HEK293T (cell line): ENCODE measurements around the gene TDRD5.

ENCODE experiments used
- ARNT ChIP-seq: fragments of 450-650 bp; IDR thresholded peaks from 2 replicates; pipeline ENCODE4 v1.6.1; 2017; ENCODE audit warnings: mild to moderate bottlenecking
- CTBP1 ChIP-seq: fragments of 450-650 bp; IDR thresholded peaks from 2 replicates; pipeline ENCODE4 v1.6.1; 2016; ENCODE audit warnings: borderline replicate concordance
- ELF4 ChIP-seq: fragments of 450-650 bp; IDR thresholded peaks from 2 replicates; pipeline ENCODE4 v1.6.1; 2017; ENCODE audit warnings: antibody characterized with exemption
- FOXA1 ChIP-seq: fragments of 450-650 bp; IDR thresholded peaks from 2 replicates; pipeline ENCODE4 v1.6.1; 2016; ENCODE audit warnings: mild to moderate bottlenecking
- FOXM1 ChIP-seq: fragments of 450-650 bp; IDR thresholded peaks from 2 replicates; pipeline ENCODE4 v1.6.1; 2017; ENCODE audit warnings: mild to moderate bottlenecking, borderline replicate concordance
- HDGF ChIP-seq: fragments of 450-650 bp; IDR thresholded peaks from 2 replicates; pipeline ENCODE4 v1.6.1; 2017; ENCODE audit warnings: antibody characterized with exemption, borderline replicate concordance
- L3MBTL2 ChIP-seq: fragments of 450-650 bp; conservative IDR thresholded peaks from 2 replicates; pipeline ENCODE4 v1.6.1; 2016; ENCODE audit warnings: mild to moderate bottlenecking
- LEF1 ChIP-seq: fragments of 450-650 bp; IDR thresholded peaks from 2 replicates; pipeline ENCODE4 v1.6.1; 2017; ENCODE audit warnings: mild to moderate bottlenecking, borderline replicate concordance
- NFRKB ChIP-seq: fragments of 450-650 bp; IDR thresholded peaks from 2 replicates; pipeline ENCODE4 v1.6.1; 2016; ENCODE audit warnings: mild to moderate bottlenecking, moderate library complexity
- SP1 ChIP-seq: fragments of 450-650 bp; IDR thresholded peaks from 2 replicates; pipeline ENCODE4 v1.6.1; 2017
- SUZ12 ChIP-seq: fragments of 450-650 bp; IDR thresholded peaks from 2 replicates; pipeline ENCODE4 v1.6.1; 2016; ENCODE audit warnings: mild to moderate bottlenecking
- ZNF384 ChIP-seq: fragments of 450-650 bp; IDR thresholded peaks from 2 replicates; pipeline ENCODE4 v1.6.1; 2016

- no peak for TF ChIP-seq ZNF384
- TF ChIP-seq NFRKB: no peak
- no peak for TF ChIP-seq SUZ12
- no peak for TF ChIP-seq CTBP1
- TF ChIP-seq HDGF: no peak
- no peak for TF ChIP-seq ELF4
- TF ChIP-seq SP1: no peak
- TF ChIP-seq FOXM1: no peak
- no peak for TF ChIP-seq FOXA1
- no peak for TF ChIP-seq ARNT
- no peak for TF ChIP-seq LEF1
- TF ChIP-seq L3MBTL2: no peak
Measured at GRCh38 chr1:179599623-179600249, 8.1 kb downstream of the TDRD5 start.
